Parathyroid adenoma (tissue), 2 donors: ENCODE measurements around the gene WDR70.
"Not testable (repeated sequence)": the region's sequence is repeated elsewhere in the genome, so short reads cannot be mapped to it uniquely, and the experiment has no call there.

ENCODE experiments used
- H2AFZ ChIP-seq: fragments of 300-600 bp; sonication (generic); one replicate; pipeline ENCODE4 v1.7.0; 2017; ENCODE audit warnings: antibody characterized with exemption, mild to moderate bottlenecking
- H3K27ac ChIP-seq: fragments of 300-600 bp; sonication (generic); one replicate; pipeline ENCODE4 v1.7.0; 2017
- H3K27me3 ChIP-seq: fragments of 300-600 bp; sonication (generic); one replicate; pipeline ENCODE4 v1.7.0; 2017; ENCODE audit warnings: low read length; ENCODE audit not compliant: control insufficient read depth, insufficient read depth
- H3K36me3 ChIP-seq: fragments of 300-600 bp; sonication (generic); one replicate; pipeline ENCODE4 v1.7.0; 2017; ENCODE audit warnings: low read length; ENCODE audit not compliant: control insufficient read depth, insufficient read depth
- H3K4me1 ChIP-seq: fragments of 300-600 bp; sonication (generic); one replicate; pipeline ENCODE4 v1.7.0; 2017; ENCODE audit warnings: control low read depth
- H3K4me2 ChIP-seq: fragments of 300-600 bp; sonication (generic); one replicate; pipeline ENCODE4 v1.7.0; 2017; ENCODE audit warnings: low read length
- H3K4me3 ChIP-seq: fragments of 300-600 bp; sonication (generic); one replicate; pipeline ENCODE4 v1.7.0; 2017; ENCODE audit warnings: low read depth, low read length
- H3K79me2 ChIP-seq: fragments of 300-600 bp; sonication (generic); one replicate; pipeline ENCODE4 v1.7.0; 2017; ENCODE audit warnings: control low read depth
- H3K9ac ChIP-seq: fragments of 300-600 bp; sonication (generic); one replicate; pipeline ENCODE4 v1.7.0; 2017; ENCODE audit warnings: mild to moderate bottlenecking
- H3K9me3 ChIP-seq: fragments of 300-600 bp; sonication (generic); one replicate; pipeline ENCODE4 v1.7.0; 2017; ENCODE audit warnings: low read length; ENCODE audit not compliant: control insufficient read depth
- CTCF ChIP-seq: fragments of 300-600 bp; sonication (generic); IDR thresholded peaks from one replicate; pipeline ENCODE4 v1.7.0; 2017; ENCODE audit warnings: antibody characterized with exemption, mild to moderate bottlenecking
- donor health status: primary hyperparathyroidism.

WDR70 gene

GRCh38 chr5:37400501-37400900, 21.4 kb downstream of the WDR70 start:
- H2AFZ ChIP-seq = no peak overlapping the region
- no peaks in the 10 kb centered on the region for H3K36me3 ChIP-seq
- no peak overlapping the region for H3K4me2 ChIP-seq
- no peak overlapping the region for H3K27ac ChIP-seq
- no peak for TF ChIP-seq CTCF
- no peak overlapping the region for H3K4me3 ChIP-seq
- no peaks in the 10 kb centered on the region for H3K4me1 ChIP-seq
- H3K27me3 ChIP-seq = no peaks in the 10 kb centered on the region
- H3K79me2 ChIP-seq = no peaks in the 10 kb centered on the region
- no peak overlapping the region for H3K9ac ChIP-seq
- no peaks in the 10 kb centered on the region for H3K9me3 ChIP-seq

- H3K4me3 ChIP-seq = no peak overlapping the region
- H2AFZ ChIP-seq = no peak overlapping the region
- H3K9me3 ChIP-seq = no peaks in the 10 kb centered on the region
- no peak overlapping the region for H3K9ac ChIP-seq
- no peaks in the 10 kb centered on the region for H3K27me3 ChIP-seq
- no peak for TF ChIP-seq CTCF
- H3K4me1 ChIP-seq = no peaks in the 10 kb centered on the region
- no peaks in the 10 kb centered on the region for H3K36me3 ChIP-seq
- no peak overlapping the region for H3K4me2 ChIP-seq
- H3K27ac ChIP-seq = no peak overlapping the region
- no peaks in the 10 kb centered on the region for H3K79me2 ChIP-seq
Observed at GRCh38 chr5:37412515-37412914, 33.4 kb downstream of the WDR70 start.

- H3K9me3 ChIP-seq, H2AFZ ChIP-seq, H3K36me3 ChIP-seq, H3K27me3 ChIP-seq, H3K9ac ChIP-seq, H3K27ac ChIP-seq, H3K4me2 ChIP-seq, H3K4me3 ChIP-seq, H3K4me1 ChIP-seq, H3K79me2 ChIP-seq: not testable (repeated sequence)
Observed at GRCh38 chr5:37415456-37415855, 36.3 kb downstream of the WDR70 start.

GRCh38 chr5:37417347-37417746, 38.2 kb downstream of the WDR70 start:
- Histone ChIP-seq H3K27ac (no peak overlapping the region), H3K9me3 (no peaks in the 10 kb centered on the region), H3K79me2 (no peaks in the 10 kb centered on the region), H3K27me3 (no peaks in the 10 kb centered on the region), H3K4me2 (no peak overlapping the region), H3K36me3 (no peaks in the 10 kb centered on the region), H3K4me1 (no peaks in the 10 kb centered on the region), H3K9ac (no peak overlapping the region), H3K4me3 (no peak overlapping the region), H2AFZ (no peak overlapping the region)
- TF ChIP-seq CTCF = no peak

GRCh38 chr5:37424441-37424840, 45.3 kb downstream of the WDR70 start:
- Histone ChIP-seq H3K4me1 (no peaks in the 10 kb centered on the region), H3K4me3 (no peak overlapping the region), H3K9me3 (no peaks in the 10 kb centered on the region), H3K4me2 (no peak overlapping the region), H2AFZ (no peak overlapping the region), H3K36me3 (no peaks in the 10 kb centered on the region), H3K27ac (no peak overlapping the region), H3K9ac (no peak overlapping the region), H3K27me3 (no peaks in the 10 kb centered on the region), H3K79me2 (no peaks in the 10 kb centered on the region)
- no peak for TF ChIP-seq CTCF
